ENCODE results near the gene RERE. TPM values are rescaled to one million over a fixed set of nuclear protein-coding genes. Genes with fewer than 3 reads are reported as not detected.

RERE gene
- total RNA-seq, 2 donors from 2014 or later: 207 to 322 TPM

DNA sequence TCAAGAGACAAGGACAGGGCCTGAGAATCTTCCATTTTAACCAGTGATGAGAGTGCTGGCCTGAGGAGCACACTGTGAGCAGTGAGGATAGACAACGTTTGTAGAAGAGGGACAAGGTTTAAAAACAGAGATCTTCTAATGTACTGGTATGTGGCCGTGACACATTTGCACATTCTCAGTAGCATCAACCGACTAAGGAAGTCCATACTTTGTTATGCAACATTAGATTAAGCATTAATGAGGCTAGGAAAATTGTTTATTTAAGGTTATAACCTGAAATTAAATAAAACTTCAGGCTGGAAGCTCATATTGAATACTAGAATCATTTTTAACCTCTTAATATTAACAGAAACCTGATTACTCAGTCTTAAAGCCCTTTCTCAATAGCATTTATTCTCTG, 400.6 kb downstream of the RERE start:
- no peaks in the 10 kb centered on the region for H3K36me3 ChIP-seq
- no peaks in the 10 kb centered on the region for H3K27me3 ChIP-seq (replicated peaks; ENCODE audit: insufficient read depth)
- no peak for TF ChIP-seq POLR2AphosphoS5 (IDR thresholded peaks at IDR 0.05)
- TF ChIP-seq, protein P1, sequence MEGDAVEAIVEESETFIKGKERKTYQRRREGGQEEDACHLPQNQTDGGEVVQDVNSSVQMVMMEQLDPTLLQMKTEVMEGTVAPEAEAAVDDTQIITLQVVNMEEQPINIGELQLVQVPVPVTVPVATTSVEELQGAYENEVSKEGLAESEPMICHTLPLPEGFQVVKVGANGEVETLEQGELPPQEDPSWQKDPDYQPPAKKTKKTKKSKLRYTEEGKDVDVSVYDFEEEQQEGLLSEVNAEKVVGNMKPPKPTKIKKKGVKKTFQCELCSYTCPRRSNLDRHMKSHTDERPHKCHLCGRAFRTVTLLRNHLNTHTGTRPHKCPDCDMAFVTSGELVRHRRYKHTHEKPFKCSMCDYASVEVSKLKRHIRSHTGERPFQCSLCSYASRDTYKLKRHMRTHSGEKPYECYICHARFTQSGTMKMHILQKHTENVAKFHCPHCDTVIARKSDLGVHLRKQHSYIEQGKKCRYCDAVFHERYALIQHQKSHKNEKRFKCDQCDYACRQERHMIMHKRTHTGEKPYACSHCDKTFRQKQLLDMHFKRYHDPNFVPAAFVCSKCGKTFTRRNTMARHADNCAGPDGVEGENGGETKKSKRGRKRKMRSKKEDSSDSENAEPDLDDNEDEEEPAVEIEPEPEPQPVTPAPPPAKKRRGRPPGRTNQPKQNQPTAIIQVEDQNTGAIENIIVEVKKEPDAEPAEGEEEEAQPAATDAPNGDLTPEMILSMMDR (IDR thresholded peaks at IDR 0.05): no peak
- peak overlapping the region; percentile 46 to 93 for H3K27ac ChIP-seq
- H3K4me1 ChIP-seq (replicated peaks): peaks cover 48% of the 10 kb centered on the region
- WGBS: 40% methylated on average over 3 of the region's 3 CpGs
- no peak for DNase-seq (ENCODE audit: low spot score)
- H3K9me3 ChIP-seq: no peaks in the 10 kb centered on the region
- no peak overlapping the region for H3K4me3 ChIP-seq
- intact Hi-C loops (cut with DNase I): no loop called here

DNA sequence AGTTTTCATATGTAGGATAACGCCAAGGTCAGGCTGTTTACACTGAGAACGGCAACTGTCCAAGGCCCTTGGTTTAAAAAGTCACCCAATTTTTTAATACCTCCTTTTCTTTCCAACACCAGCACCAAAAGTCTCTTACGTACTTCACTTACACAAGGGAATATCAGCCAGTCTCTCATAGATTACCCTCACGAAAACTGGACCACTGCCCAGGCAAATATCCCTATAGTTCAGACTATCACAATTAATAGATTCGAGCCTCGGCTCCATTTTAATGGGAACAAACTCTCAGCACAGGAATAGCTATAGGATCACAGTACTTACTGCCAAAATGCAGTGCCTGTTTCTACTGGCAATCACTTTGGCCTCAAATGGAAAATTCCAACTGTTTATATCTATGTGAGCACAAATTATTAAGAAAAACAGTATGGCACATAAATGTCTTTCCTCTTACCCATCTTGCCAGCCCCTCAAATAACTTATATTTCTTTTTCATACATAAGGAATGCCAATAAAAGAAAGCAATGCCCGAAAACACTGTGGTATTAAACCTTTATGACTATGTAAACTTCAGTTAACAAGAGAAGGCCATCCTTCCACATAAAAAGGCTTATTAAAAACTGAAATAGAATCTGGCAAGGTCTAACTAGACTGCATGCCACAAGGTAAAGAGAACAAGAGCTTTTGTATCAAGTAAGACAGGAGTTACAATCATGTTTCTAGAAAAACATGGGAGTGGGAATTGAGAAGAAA, 401.7 kb downstream of the RERE start:
- H3K4me1 ChIP-seq (replicated peaks): peaks cover 59% of the 10 kb centered on the region
- peak; percentile 61 for DNase-seq (ENCODE audit: low spot score)

DNA sequence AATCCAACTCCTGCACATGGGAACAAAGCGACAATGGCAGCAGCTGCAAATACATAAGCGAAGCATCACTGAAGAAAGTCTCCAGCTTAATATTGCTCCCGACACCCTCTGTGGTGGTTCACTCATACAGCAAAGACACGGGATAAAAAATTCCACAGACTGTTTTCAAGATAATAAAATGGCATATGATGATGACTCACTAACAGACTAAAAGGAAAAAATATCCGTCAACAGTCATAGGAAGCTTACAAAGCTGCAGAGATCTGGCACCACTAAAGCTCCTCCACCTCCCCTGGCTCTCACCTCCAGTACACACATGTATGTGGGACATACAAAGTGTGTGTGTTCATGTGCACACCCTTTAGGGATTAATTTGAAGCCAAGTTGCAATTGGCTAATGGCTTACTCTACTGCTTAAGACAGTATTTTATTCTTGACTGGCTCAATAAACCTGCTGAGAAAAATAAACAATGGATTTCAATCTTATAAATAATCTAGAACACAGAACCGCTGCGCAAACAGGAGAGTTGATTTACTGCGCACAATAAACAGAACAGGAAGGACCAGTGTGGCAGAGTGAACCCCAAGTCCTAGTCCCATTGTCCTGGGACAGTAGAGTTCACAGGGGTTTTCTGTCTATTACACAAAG, 405.1 kb downstream of the RERE start:
- 21% methylated on average over 8 of the region's 8 CpGs for WGBS
- H3K27ac ChIP-seq: peak overlapping the region; percentile 78 to 93
- H3K4me3 ChIP-seq: peak overlapping the region in 1 of 2 donors; percentile 6
- H3K9me3 ChIP-seq: no peaks in the 10 kb centered on the region
- peak; percentile 89 for DNase-seq (ENCODE audit: low spot score)
- intact Hi-C loops (cut with DNase I): no loop called here
- H3K4me1 ChIP-seq (replicated peaks): peaks cover 69% of the 10 kb centered on the region
- H3K27me3 ChIP-seq (replicated peaks; ENCODE audit: insufficient read depth): no peaks in the 10 kb centered on the region
- no peak for TF ChIP-seq POLR2A (IDR thresholded peaks at IDR 0.05)
- TF ChIP-seq, protein P1 (IDR thresholded peaks at IDR 0.05): peak in 1 of 4 experiments; percentile 8
- peak; percentile 96 for TF ChIP-seq POLR2AphosphoS5 (IDR thresholded peaks at IDR 0.05)
- H3K36me3 ChIP-seq: no peaks in the 10 kb centered on the region

More for the DNA sequence above, 401.7 kb downstream of the RERE start:
- WGBS: 21% methylated on average over 7 of the region's 7 CpGs
- TF ChIP-seq POLR2A (IDR thresholded peaks at IDR 0.05) (no peak), POLR2AphosphoS5 (IDR thresholded peaks at IDR 0.05) (peak; percentile 79)
- H3K9me3 ChIP-seq: no peaks in the 10 kb centered on the region
- intact Hi-C loops (cut with DNase I): no loop called here
- peak overlapping the region; percentile 78 to 93 for H3K27ac ChIP-seq
- H3K4me3 ChIP-seq: peak overlapping the region in 1 of 2 donors; percentile 14
- no peaks in the 10 kb centered on the region for H3K27me3 ChIP-seq (replicated peaks; ENCODE audit: insufficient read depth)
- no peaks in the 10 kb centered on the region for H3K36me3 ChIP-seq

DNA sequence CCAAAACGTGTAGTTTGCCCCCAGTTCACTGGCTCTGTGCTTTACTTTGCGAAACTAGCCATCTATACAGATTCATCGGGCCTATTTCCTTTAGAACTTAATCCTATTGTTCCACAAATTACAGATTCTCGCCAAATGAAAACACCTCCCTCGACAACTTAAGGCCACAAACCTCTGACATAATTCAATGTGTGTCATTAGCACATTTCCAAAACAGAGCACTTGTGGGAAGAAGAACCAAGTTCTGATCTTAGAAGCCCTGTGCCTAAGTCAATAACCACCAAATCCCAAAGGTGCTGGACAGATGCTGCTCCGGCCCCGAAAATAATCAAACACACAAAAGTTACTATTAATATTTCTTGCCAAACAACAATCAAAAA, 405.6 kb downstream of the RERE start:
- intact Hi-C loops (cut with DNase I): no loop called here
- WGBS: 39% methylated on average over 7 of the region's 7 CpGs
- TF ChIP-seq POLR2A (IDR thresholded peaks at IDR 0.05) (no peak), POLR2AphosphoS5 (IDR thresholded peaks at IDR 0.05) (no peak)
- TF ChIP-seq, protein P1 (IDR thresholded peaks at IDR 0.05): no peak
- H3K27ac ChIP-seq: peak overlapping the region; percentile 78 to 93
- no peaks in the 10 kb centered on the region for H3K9me3 ChIP-seq
- no peak for DNase-seq (ENCODE audit: low spot score)
- H3K36me3 ChIP-seq: no peaks in the 10 kb centered on the region
- no peaks in the 10 kb centered on the region for H3K27me3 ChIP-seq (replicated peaks; ENCODE audit: insufficient read depth)
- H3K4me1 ChIP-seq (replicated peaks): peaks cover 69% of the 10 kb centered on the region
- peak overlapping the region in 1 of 2 donors; percentile 6 for H3K4me3 ChIP-seq

DNA sequence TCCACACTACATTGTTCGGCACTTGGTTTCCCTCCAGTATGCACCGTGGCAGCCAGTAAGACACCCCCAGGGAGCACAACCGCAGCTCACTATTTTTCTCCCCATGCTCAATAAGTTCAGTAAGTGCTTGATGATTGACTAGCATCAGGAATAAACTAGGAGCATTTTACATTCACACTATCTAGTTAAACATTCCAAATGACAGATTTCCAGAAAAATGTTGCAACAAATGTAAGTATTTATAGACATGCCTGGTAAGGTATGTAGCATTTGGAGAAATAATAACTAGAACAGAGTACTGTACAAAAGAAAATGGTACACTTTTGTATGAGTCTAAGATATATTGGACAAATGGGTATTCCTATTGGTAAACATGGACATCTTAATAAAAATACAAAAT, 406.6 kb downstream of the RERE start:
- Histone ChIP-seq H3K27ac (peak overlapping the region; percentile 78 to 93), H3K4me1 (replicated peaks) (peaks cover 70% of the 10 kb centered on the region)
- intact Hi-C loops (cut with DNase I): no loop called here

More for the DNA sequence above, 406.6 kb downstream of the RERE start:
- no peak for DNase-seq (ENCODE audit: low spot score)
- no peaks in the 10 kb centered on the region for H3K27me3 ChIP-seq (replicated peaks; ENCODE audit: insufficient read depth)
- 94% methylated on average over 3 of the region's 3 CpGs for WGBS
- no peaks in the 10 kb centered on the region for H3K9me3 ChIP-seq
- H3K36me3 ChIP-seq: no peaks in the 10 kb centered on the region
- no peak for TF ChIP-seq POLR2A (IDR thresholded peaks at IDR 0.05)
- TF ChIP-seq, protein P1 (IDR thresholded peaks at IDR 0.05): no peak
- TF ChIP-seq POLR2AphosphoS5 (IDR thresholded peaks at IDR 0.05): no peak
- H3K4me3 ChIP-seq: no peak overlapping the region
